Activated CD8-positive, alpha-beta T cell treated with anti-CD3 and anti-CD28 coated beads for 36 hours (primary cell): ENCODE data around the gene LRRC43. TPM values are rescaled to one million over a fixed set of nuclear protein-coding genes. Genes with fewer than 3 reads are reported as not detected.
"Not testable (repeated sequence)": the region's sequence is repeated elsewhere in the genome, so short reads cannot be mapped to it uniquely, and the experiment has no call there.

Experiments
- ATAC-seq: fragments of 200-7000 bp; cut with Tn5 transposase; one replicate; pipeline ENCODE4 v1.10.0; 2021; ENCODE audit warnings: mild to moderate bottlenecking, moderate library complexity
- CTCF ChIA-PET: fragments of 350-600 bp; sonication (Branson Sonifier 250); formaldehyde crosslinking; loops from one replicate; lab custom pipeline; 2021; ENCODE audit warnings: antibody characterized with exemption; lab: Charles Lee
- POLR2A ChIA-PET: fragments of 350-600 bp; sonication (Branson Sonifier 250); formaldehyde crosslinking; loops from one replicate; lab custom pipeline; 2021; ENCODE audit warnings: antibody characterized with exemption; lab: Charles Lee
- DNase-seq: peaks from one replicate; pipeline ENCODE4 v3.0.0-alpha.2; 2020
- H3K27ac Mint-ChIP-seq: one replicate; pipeline ENCODE4 v1.8.0; 2021; ENCODE audit warnings: mild to moderate bottlenecking, mixed read lengths
- H3K27me3 Mint-ChIP-seq: one replicate; pipeline ENCODE4 v1.8.0; 2021; ENCODE audit warnings: mixed read lengths
- H3K36me3 Mint-ChIP-seq: one replicate; pipeline ENCODE4 v1.8.0; 2021; ENCODE audit warnings: low read depth, mixed read lengths
- H3K4me1 Mint-ChIP-seq: one replicate; pipeline ENCODE4 v1.8.0; 2021; ENCODE audit warnings: low read depth, mixed read lengths
- H3K4me3 Mint-ChIP-seq: one replicate; pipeline ENCODE4 v1.8.0; 2021; ENCODE audit warnings: mild to moderate bottlenecking, moderate library complexity, mixed read lengths
- H3K9me3 Mint-ChIP-seq: one replicate; pipeline ENCODE4 v1.8.0; 2021; ENCODE audit warnings: mixed read lengths
- CTCF ChIP-seq: fragments of 200-600 bp; IDR thresholded peaks from one replicate; pipeline ENCODE4 v1.8.0; 2022; ENCODE audit warnings: antibody characterized with exemption, mild to moderate bottlenecking
- intact Hi-C: fragments of 100-400 bp; cut with micrococcal nuclease; formaldehyde crosslinking; loops from one replicate; pipeline ENCODE4 v1.10.0; 2022
- total RNA-seq, 2 experiments: library from RNA; stranded (reverse); gene quantifications; one replicate each; pipeline ENCODE4 v1.2.3, GENCODE V29; 2021

The LRRC43 gene
- total RNA-seq, 2 experiments from 2014 or later, result not detected

- ATAC-seq (no peak), DNase-seq (no peak)
- Mint-ChIP-seq H3K27ac (no peak overlapping the region), H3K9me3 (no peaks in the 10 kb centered on the region), H3K36me3 (no peaks in the 10 kb centered on the region), H3K4me3 (no peak overlapping the region), H3K27me3 (peaks cover 1% of the 10 kb centered on the region), H3K4me1 (peaks cover 11% of the 10 kb centered on the region)
- ChIA-PET POLR2A (interaction anchor here (0.9 kb wide), 1 partner anchor 15 kb away, joined by 3 read pairs; no protein-coding TSS in a partner anchor), CTCF (interaction anchor here (0.7 kb wide), 1 partner anchor 114 kb away, joined by 3 read pairs; no protein-coding TSS in a partner anchor)
- intact Hi-C loops, result no loop called here
- no peak for TF ChIP-seq CTCF
These were observed 14.4 kb upstream of the LRRC43 start for GRCh38 chr12:122168492-122168891.

- POLR2A ChIA-PET, result no interaction called here
- no peaks in the 10 kb centered on the region for H3K9me3 Mint-ChIP-seq
- no peak for TF ChIP-seq CTCF
- CTCF ChIA-PET, result interaction anchor here (1.1 kb wide), 1 partner anchor 32 kb away, joined by 3 read pairs; the partner anchor contains the start of gene B3GNT4
- H3K27ac Mint-ChIP-seq, result no peak overlapping the region
- ATAC-seq, result no peak
- DNase-seq, result no peak
- no peak overlapping the region for H3K4me3 Mint-ChIP-seq
- peaks cover 1% of the 10 kb centered on the region for H3K27me3 Mint-ChIP-seq
- no peaks in the 10 kb centered on the region for H3K36me3 Mint-ChIP-seq
- intact Hi-C loops, result no loop called here
- peaks cover 15% of the 10 kb centered on the region for H3K4me1 Mint-ChIP-seq
These were observed 11.5 kb upstream of the LRRC43 start for GRCh38 chr12:122171399-122171798.

- H3K9me3 Mint-ChIP-seq, result no peaks in the 10 kb centered on the region
- DNase-seq (no peak), ATAC-seq (no peak)
- ChIA-PET POLR2A (interaction anchor here (1.5 kb wide), 1 partner anchor 11 kb away, joined by 5 read pairs; no protein-coding TSS in a partner anchor), CTCF (no interaction called here)
- TF ChIP-seq CTCF, result no peak
- peaks cover 5% of the 10 kb centered on the region for H3K4me1 Mint-ChIP-seq
- H3K27ac Mint-ChIP-seq, result no peak overlapping the region
- H3K4me3 Mint-ChIP-seq, result no peak overlapping the region
- no peaks in the 10 kb centered on the region for H3K36me3 Mint-ChIP-seq
- H3K27me3 Mint-ChIP-seq, result peaks cover under 1% of the 10 kb centered on the region
- intact Hi-C loops, result no loop called here
These were observed 10.5 kb upstream of the LRRC43 start for GRCh38 chr12:122172262-122172939.

GRCh38 chr12:122174155-122174845 is 8.6 kb upstream of the LRRC43 start, which contains the start of gene IL31:
Gene IL31 (minus strand): TSS chr12:122174221. CDS start chr12:122174172, 49 bp downstream.
- DNase-seq (peak; percentile 42), ATAC-seq (peak; percentile 58)
- no peak within 1 kb of the TSS for H3K4me3 Mint-ChIP-seq
- H3K27ac Mint-ChIP-seq, result no peak within 1 kb of the TSS
- TF ChIP-seq CTCF, result no peak
- no peaks in the 10 kb centered on the region for H3K27me3 Mint-ChIP-seq
- intact Hi-C loops, result no loop called here
- ChIA-PET POLR2A (interaction anchor here (0.9 to 1.5 kb wide), 2 partner anchors 9 to 26 kb away, joined by 3 to 5 read pairs; no protein-coding TSS in a partner anchor), CTCF (no interaction called here)
- H3K4me1 Mint-ChIP-seq, result peaks cover 5% of the 10 kb centered on the region
- H3K36me3 Mint-ChIP-seq, result no peaks in the 10 kb centered on the region
- H3K9me3 Mint-ChIP-seq, result no peaks in the 10 kb centered on the region

- CTCF ChIA-PET, intact Hi-C loops, DNase-seq, H3K4me3 Mint-ChIP-seq, H3K9me3 Mint-ChIP-seq, H3K27me3 Mint-ChIP-seq, H3K27ac Mint-ChIP-seq, H3K36me3 Mint-ChIP-seq, H3K4me1 Mint-ChIP-seq, ATAC-seq: not testable (repeated sequence)
- POLR2A ChIA-PET, result interaction anchor here (2.0 kb wide), 1 partner anchor 9 kb away, joined by 5 read pairs; no protein-coding TSS in a partner anchor
These were observed 6.5 kb upstream of the LRRC43 start for GRCh38 chr12:122176473-122176872.
